Endothelial cell of umbilical vein (primary cell): ENCODE data around the gene KIFC3. TPM values are rescaled to one million over a fixed set of nuclear protein-coding genes. Genes with fewer than 3 reads are reported as not detected.

Experiments used
- BruUV-seq: library from RNA; stranded (reverse); fragments of 400-500 nt; replicated peaks from 2 replicates; lab custom pipeline; 2021; lab: Mats Ljungman, UMichigan
- CTCF ChIA-PET: fragments of 300-600, 350-600 bp; sonication (Branson Sonifier 250); formaldehyde crosslinking; loops from one replicate; lab custom pipeline; 2021; ENCODE audit warnings: antibody characterized with exemption, inconsistent platforms; lab: Charles Lee
- POLR2A ChIA-PET: fragments of 300-600, 350-600 bp; sonication (Branson Sonifier 250); formaldehyde crosslinking; loops from one replicate; lab custom pipeline; 2021; ENCODE audit warnings: antibody characterized with exemption, inconsistent platforms; lab: Charles Lee
- DNase-seq: peaks from one replicate; pipeline ENCODE4 v3.0.0-alpha.2; 2011; ENCODE audit warnings: low read depth, low spot score
- FAIRE-seq: peaks from 2 replicates; lab custom pipeline; 2011; peaks lifted over from hg19 to GRCh38; lab: Jason Lieb, UNC
- H2AFZ ChIP-seq: 2 replicates; pipeline ENCODE4 v1.6.0; 2012; ENCODE audit warnings: low read depth, low read length, control low read depth, inconsistent platforms
- H3K27ac ChIP-seq: 2 replicates; pipeline ENCODE4 v1.5.1; 2011; ENCODE audit warnings: low read depth, mild to moderate bottlenecking, control low read depth, low read length, moderate library complexity; ENCODE audit not compliant: insufficient read depth
- H3K27me3 ChIP-seq, 2 experiments: 2 replicates each; pipeline versions ENCODE4 v1.6.0 to v1.6.1; 2011; ENCODE audit warnings: low read length in 2 of 2, mixed read lengths in 1 of 2; ENCODE audit not compliant: control insufficient read depth in 2 of 2, insufficient read depth in 2 of 2
- H3K36me3 ChIP-seq, 2 experiments: 2 replicates in 1 of 2; 3 replicates in 1 of 2; pipeline ENCODE4 v1.5.1; 2011; ENCODE audit warnings: low read length in 2 of 2, mild to moderate bottlenecking in 1 of 2, moderate library complexity in 1 of 2; ENCODE audit not compliant: control insufficient read depth in 2 of 2, insufficient read depth in 2 of 2; ENCODE audit errors: extremely low read depth in 1 of 2
- H3K4me1 ChIP-seq: 3 replicates; pipeline ENCODE4 v1.5.1; 2011; ENCODE audit warnings: mild to moderate bottlenecking, low read length; ENCODE audit not compliant: control insufficient read depth, insufficient read depth; ENCODE audit errors: extremely low read depth
- H3K4me2 ChIP-seq: 2 replicates; pipeline ENCODE4 v1.6.1; 2011; ENCODE audit warnings: low read length, control low read depth, mixed read lengths; ENCODE audit not compliant: insufficient read depth
- H3K4me3 ChIP-seq, 3 experiments: fragments of 200-600 bp in 1 of 3; sonication (generic), shearing (Covaris generic) in 1 of 3; replicated peaks in 1 of 3; 2 replicates each; pipeline ENCODE4 v1.5.1; 2011 to 2016; ENCODE audit warnings: control low read depth in 3 of 3, low read length in 3 of 3, mild to moderate bottlenecking in 2 of 3, inconsistent platforms in 1 of 3, low read depth in 1 of 3, moderate library complexity in 1 of 3; ENCODE audit not compliant: insufficient read depth in 1 of 3
- H3K79me2 ChIP-seq: 2 replicates; pipeline ENCODE4 v1.6.0; 2012; ENCODE audit warnings: low read length, inconsistent platforms; ENCODE audit not compliant: control insufficient read depth, insufficient read depth
- H3K9ac ChIP-seq: replicated peaks from 2 replicates; pipeline ENCODE3; 2011; ENCODE audit warnings: low read length, control low read depth; ENCODE audit not compliant: insufficient read depth; ENCODE audit errors: extremely low read depth
- H3K9me1 ChIP-seq: replicated peaks from 3 replicates; pipeline ENCODE4 v1.6.0; 2011; ENCODE audit warnings: mild to moderate bottlenecking, low read length; ENCODE audit not compliant: control insufficient read depth, insufficient read depth; ENCODE audit errors: extremely low read depth
- H3K9me3 ChIP-seq: replicated peaks from 2 replicates; pipeline ENCODE4 v1.5.1; 2012; ENCODE audit warnings: low read length, inconsistent platforms; ENCODE audit not compliant: control insufficient read depth, insufficient read depth
- H4K20me1 ChIP-seq: replicated peaks from 2 replicates; pipeline ENCODE3; 2011; ENCODE audit warnings: mild to moderate bottlenecking, low read length; ENCODE audit not compliant: control insufficient read depth, insufficient read depth; ENCODE audit errors: extremely low read depth
- EZH2 ChIP-seq: IDR thresholded peaks from 2 replicates; pipeline ENCODE4 v1.6.1; 2012; ENCODE audit warnings: borderline replicate concordance, low read depth, mild to moderate bottlenecking, moderate library complexity, low read length, inconsistent platforms; ENCODE audit not compliant: severe bottlenecking
- FOS ChIP-seq: IDR thresholded peaks from 2 replicates; pipeline ENCODE4 v1.6.1; 2011; ENCODE audit warnings: mild to moderate bottlenecking, low read length, moderate library complexity, borderline replicate concordance; ENCODE audit not compliant: insufficient read depth
- GATA2 ChIP-seq: IDR thresholded peaks from 2 replicates; pipeline ENCODE4 v1.7.0; 2011; ENCODE audit warnings: low read depth, mild to moderate bottlenecking, moderate library complexity, mixed read lengths, low read length; ENCODE audit not compliant: insufficient read length, insufficient read depth
- JUN ChIP-seq: IDR thresholded peaks from 2 replicates; pipeline ENCODE4 v1.6.1; 2011; ENCODE audit warnings: borderline replicate concordance, low read depth; ENCODE audit not compliant: insufficient read length, insufficient read depth
- MYC ChIP-seq: IDR thresholded peaks from one replicate; pipeline ENCODE4 v1.6.1; 2011; ENCODE audit warnings: mild to moderate bottlenecking, low read depth, low read length
- POLR2A ChIP-seq: IDR thresholded peaks from 2 replicates; pipeline ENCODE4 v1.6.1; 2012; ENCODE audit warnings: low read depth, mild to moderate bottlenecking, control low read depth, low read length
- POLR2AphosphoS5 ChIP-seq: IDR thresholded peaks from 2 replicates; pipeline ENCODE4 v1.6.1; 2012; ENCODE audit warnings: low read depth, mild to moderate bottlenecking, control low read depth, low read length, moderate library complexity; ENCODE audit not compliant: insufficient read depth
- dilution Hi-C: fragments of 300-500 bp; cut with MboI; formaldehyde crosslinking; loops from one replicate; pipeline ENCODE4 v1.15.0; 2019; ENCODE audit warnings: low sequenced_read_pairs; ENCODE audit not compliant: extremely low pct_ligation_motif_present
- intact Hi-C: fragments of 100-400 bp; cut with micrococcal nuclease; formaldehyde crosslinking; loops from one replicate; pipeline ENCODE4 v1.10.0; 2022
- polyA plus RNA-seq, 4 experiments: library from polyadenylated mRNA; depleted of rRNA in 3 of 4; stranded (reverse) in 3 of 4; unstranded in 1 of 4; fragments of >200 nt; gene quantifications; 2 replicates each; pipeline versions ENCODE4 v1.2.1 to v1.2.3, GENCODE V29; 2011 to 2012; ENCODE audit warnings: missing spikeins in 1 of 4
- total RNA-seq: library from RNA; stranded (reverse); gene quantifications from 2 replicates; pipeline ENCODE4 v1.2.3, GENCODE V29; 2021
- TF ChIP-seq, protein P1 (sequence below): IDR thresholded peaks from 2 replicates; pipeline ENCODE4 v1.6.1; 2011; ENCODE audit not compliant: insufficient read depth, insufficient read length
- TF ChIP-seq, protein P2 (sequence below), 2 donors: IDR thresholded peaks; 1 replicate in 1 of 2; 2 replicates in 1 of 2; pipeline ENCODE4 v1.5.1; 2011; ENCODE audit warnings: low read length in 2 of 2, mild to moderate bottlenecking in 2 of 2, moderate library complexity in 2 of 2, control low read depth in 1 of 2, inconsistent platforms in 1 of 2, low read depth in 1 of 2; ENCODE audit not compliant: insufficient read depth in 1 of 2; ENCODE audit errors: extremely low read depth in 1 of 2

The KIFC3 gene
- total and polyA plus RNA-seq, 2 donors (not counting 3 experiments of a cell fraction or from before 2014, with no cell fraction given) = 36.3 to 62.2 TPM

DNA sequence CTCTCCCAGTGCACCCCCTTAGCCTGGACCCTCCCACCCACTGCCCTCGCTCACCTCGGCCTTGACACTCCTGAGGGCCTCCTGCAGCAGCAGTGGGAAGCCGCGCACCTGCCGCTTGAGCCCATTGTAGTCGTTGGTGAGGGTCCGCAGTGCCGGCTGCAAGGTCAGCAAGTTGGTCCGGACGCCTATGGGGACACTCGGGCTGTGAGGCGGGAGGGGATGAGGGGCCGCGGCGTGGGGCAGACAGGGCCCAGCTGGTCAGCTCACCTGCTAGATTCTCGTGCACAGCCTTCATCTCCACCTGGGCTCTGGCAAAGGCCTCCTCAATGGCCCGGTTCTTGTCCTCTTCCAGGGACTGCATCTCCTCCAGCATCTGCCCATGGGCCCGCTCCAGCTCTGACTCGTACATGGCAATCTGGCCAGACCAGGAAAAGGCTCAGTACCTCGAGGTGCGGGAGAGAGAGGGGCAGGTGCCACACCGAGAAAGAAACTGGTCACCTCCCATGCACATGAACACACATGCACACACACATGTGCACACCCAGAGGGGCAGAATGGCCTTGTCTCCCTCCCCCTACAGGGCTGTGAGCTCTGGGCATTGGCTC, 32.6 kb downstream of the KIFC3 start:
- no peak for DNase-seq
- no peak for TF ChIP-seq MYC
- TF ChIP-seq, protein P1, sequence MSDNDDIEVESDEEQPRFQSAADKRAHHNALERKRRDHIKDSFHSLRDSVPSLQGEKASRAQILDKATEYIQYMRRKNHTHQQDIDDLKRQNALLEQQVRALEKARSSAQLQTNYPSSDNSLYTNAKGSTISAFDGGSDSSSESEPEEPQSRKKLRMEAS = no peak
- TF ChIP-seq POLR2A = no peak
- TF ChIP-seq, protein P2, sequence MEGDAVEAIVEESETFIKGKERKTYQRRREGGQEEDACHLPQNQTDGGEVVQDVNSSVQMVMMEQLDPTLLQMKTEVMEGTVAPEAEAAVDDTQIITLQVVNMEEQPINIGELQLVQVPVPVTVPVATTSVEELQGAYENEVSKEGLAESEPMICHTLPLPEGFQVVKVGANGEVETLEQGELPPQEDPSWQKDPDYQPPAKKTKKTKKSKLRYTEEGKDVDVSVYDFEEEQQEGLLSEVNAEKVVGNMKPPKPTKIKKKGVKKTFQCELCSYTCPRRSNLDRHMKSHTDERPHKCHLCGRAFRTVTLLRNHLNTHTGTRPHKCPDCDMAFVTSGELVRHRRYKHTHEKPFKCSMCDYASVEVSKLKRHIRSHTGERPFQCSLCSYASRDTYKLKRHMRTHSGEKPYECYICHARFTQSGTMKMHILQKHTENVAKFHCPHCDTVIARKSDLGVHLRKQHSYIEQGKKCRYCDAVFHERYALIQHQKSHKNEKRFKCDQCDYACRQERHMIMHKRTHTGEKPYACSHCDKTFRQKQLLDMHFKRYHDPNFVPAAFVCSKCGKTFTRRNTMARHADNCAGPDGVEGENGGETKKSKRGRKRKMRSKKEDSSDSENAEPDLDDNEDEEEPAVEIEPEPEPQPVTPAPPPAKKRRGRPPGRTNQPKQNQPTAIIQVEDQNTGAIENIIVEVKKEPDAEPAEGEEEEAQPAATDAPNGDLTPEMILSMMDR (IDR thresholded peaks at IDR 0.05; ENCODE audit: extremely low read depth in 1 of 2, insufficient read depth in 1 of 2, low read depth in 1 of 2, low read length in 2 of 2) = no peak
- TF ChIP-seq JUN = no peak
- TF ChIP-seq EZH2 = no peak
- no peak for TF ChIP-seq FOS
- no peak for TF ChIP-seq GATA2
- no peak for TF ChIP-seq POLR2AphosphoS5
- no peak for FAIRE-seq
- Histone ChIP-seq H3K4me1 (no peaks in the 10 kb centered on the region), H3K79me2 (no peaks in the 10 kb centered on the region), H3K4me3 (no peak overlapping the region), H3K9me3 (no peaks in the 10 kb centered on the region), H3K9ac (no peak overlapping the region), H3K4me2 (no peak overlapping the region), H4K20me1 (no peaks in the 10 kb centered on the region), H3K27ac (no peak overlapping the region), H3K36me3 (peaks cover 0 to 25% of the 10 kb centered on the region in 2 experiments), H3K9me1 (no peaks in the 10 kb centered on the region), H3K27me3 (no peaks in the 10 kb centered on the region), H2AFZ (no peak overlapping the region)
- ChIA-PET CTCF (interaction anchor here (4.5 kb wide), 1 partner anchor 13 kb away, joined by 13 read pairs; no protein-coding TSS in a partner anchor), POLR2A (no interaction called here)
- intact Hi-C loops = no loop called here
- no TSS peak for BruUV-seq
- dilution Hi-C loops = no loop called here
